AG04449 (cell line): ENCODE measurements around the gene KRTAP10-1.

Experiments used
- CTCF ChIA-PET: fragments of 350-600 bp; formaldehyde crosslinking; extraction: SDS; loops from one replicate; lab custom pipeline; 2021; ENCODE audit warnings: antibody characterized with exemption; lab: Yijun Ruan, JAX
- POLR2A ChIA-PET: fragments of 400-600, 350-600 bp; formaldehyde crosslinking; extraction: SDS; loops from one replicate; lab custom pipeline; 2020; ENCODE audit warnings: antibody characterized with exemption, inconsistent platforms; lab: Yijun Ruan, JAX
- DNase-seq: peaks from one replicate; pipeline ENCODE4 v3.0.0-alpha.2; 2010; ENCODE audit warnings: low read depth, low spot score
- H3K4me3 ChIP-seq: 2 replicates; pipeline ENCODE4 v1.5.1; 2011; ENCODE audit warnings: low read depth, mild to moderate bottlenecking, control low read depth, low read length
- TF ChIP-seq, protein P1 (sequence below): IDR thresholded peaks from one replicate; pipeline ENCODE4 v1.5.1; 2011; ENCODE audit warnings: mild to moderate bottlenecking, moderate library complexity, low read length, control low read depth, inconsistent platforms; ENCODE audit not compliant: insufficient read depth; ENCODE audit errors: missing control alignments

The KRTAP10-1 gene

DNA sequence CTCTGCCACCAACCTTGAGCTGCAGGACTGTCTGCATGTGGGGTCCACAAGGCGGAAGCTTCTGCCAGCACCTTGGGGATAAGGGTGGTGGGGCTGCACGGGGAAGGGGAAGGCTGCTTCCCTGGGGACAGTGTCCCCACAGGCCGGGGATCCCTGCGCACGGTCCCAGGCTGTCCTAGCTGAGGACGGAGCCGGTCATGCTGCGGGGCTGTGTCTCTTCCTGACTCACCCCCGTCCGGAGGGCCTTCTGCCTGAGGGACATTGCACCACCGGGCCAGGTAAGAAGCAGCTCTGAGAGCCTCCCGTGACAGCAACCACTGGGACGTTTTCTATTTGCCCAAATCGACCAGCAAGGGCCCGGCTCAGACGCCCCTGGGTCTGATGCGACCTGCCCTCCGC, 29.9 kb downstream of the KRTAP10-1 start:
- DNase-seq, result no peak
- TF ChIP-seq, protein P1, sequence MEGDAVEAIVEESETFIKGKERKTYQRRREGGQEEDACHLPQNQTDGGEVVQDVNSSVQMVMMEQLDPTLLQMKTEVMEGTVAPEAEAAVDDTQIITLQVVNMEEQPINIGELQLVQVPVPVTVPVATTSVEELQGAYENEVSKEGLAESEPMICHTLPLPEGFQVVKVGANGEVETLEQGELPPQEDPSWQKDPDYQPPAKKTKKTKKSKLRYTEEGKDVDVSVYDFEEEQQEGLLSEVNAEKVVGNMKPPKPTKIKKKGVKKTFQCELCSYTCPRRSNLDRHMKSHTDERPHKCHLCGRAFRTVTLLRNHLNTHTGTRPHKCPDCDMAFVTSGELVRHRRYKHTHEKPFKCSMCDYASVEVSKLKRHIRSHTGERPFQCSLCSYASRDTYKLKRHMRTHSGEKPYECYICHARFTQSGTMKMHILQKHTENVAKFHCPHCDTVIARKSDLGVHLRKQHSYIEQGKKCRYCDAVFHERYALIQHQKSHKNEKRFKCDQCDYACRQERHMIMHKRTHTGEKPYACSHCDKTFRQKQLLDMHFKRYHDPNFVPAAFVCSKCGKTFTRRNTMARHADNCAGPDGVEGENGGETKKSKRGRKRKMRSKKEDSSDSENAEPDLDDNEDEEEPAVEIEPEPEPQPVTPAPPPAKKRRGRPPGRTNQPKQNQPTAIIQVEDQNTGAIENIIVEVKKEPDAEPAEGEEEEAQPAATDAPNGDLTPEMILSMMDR, result no peak
- H3K4me3 ChIP-seq, result no peak overlapping the region
- CTCF ChIA-PET, result interaction anchor here (0.8 to 4.1 kb wide), 15 partner anchors 10 to 628 kb away, joined by 3 to 37 read pairs (median 4); no protein-coding TSS in a partner anchor
- POLR2A ChIA-PET, result no interaction called here

DNA sequence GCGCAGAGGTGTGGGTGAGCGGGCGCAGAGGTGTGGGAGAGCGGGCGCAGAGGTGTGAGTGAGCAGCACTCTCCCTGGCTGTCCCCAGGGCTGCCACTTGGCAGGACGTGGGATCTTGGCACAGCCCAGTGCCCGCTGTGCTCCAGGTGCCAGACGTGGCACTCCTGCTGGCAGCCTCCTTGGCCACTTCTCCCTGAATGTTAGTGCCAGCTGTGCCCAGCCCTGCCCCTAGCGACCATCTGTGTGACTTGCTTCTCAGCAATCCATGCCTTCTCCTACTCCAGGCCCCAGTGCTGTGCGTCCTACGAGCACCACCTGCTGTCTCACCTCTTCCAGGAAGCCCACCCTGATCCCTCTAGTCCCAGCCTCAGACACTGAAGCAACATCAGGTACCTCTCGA, 30.5 kb downstream of the KRTAP10-1 start:
- H3K4me3 ChIP-seq, result no peak overlapping the region
- TF ChIP-seq, protein P1, result no peak
- ChIA-PET POLR2A (no interaction called here), CTCF (interaction anchor here (0.8 to 4.1 kb wide), 10 partner anchors 11 to 628 kb away, joined by 3 to 37 read pairs (median 4); no protein-coding TSS in a partner anchor)
- no peak for DNase-seq

DNA sequence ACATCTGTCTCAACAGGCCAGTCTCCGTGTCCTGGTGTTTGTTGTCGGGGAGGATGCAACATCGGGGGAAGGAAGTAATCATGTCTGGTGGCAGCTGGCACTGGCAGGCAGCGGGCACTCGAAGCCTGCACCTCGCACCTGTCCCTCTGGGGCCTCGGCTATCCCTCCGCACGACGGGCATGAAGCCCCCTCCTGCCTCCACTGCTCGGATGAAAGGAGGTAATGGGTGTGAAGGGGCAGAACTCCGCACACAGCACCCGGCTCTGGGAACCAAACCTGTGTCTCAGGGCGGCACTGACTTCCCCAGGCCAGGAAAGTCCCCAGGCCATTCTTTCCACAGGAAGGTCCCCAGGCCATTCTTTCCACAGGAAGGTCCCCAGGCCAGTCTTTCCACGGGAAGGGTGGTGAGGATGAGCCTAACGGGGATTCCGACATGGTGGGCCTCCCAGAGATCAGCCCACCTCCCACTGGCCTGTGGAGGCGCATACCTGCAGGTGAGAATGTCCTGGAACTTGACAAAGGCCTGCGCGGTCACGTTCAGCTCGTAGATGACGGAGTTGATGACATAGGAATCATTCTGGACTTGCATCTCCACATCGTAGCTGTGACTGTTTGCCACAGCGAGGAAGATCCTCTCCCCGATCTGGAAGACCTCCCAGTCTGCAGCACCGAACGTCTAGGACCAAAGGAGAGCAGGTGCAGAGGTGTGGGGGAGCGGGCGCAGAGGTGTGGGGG, 31.1 kb downstream of the KRTAP10-1 start:
- no peak overlapping the region for H3K4me3 ChIP-seq
- TF ChIP-seq, protein P1, result no peak
- no peak for DNase-seq
- ChIA-PET CTCF (interaction anchor here (1.8 kb wide), 1 partner anchor 28 kb away, joined by 7 read pairs; no protein-coding TSS in a partner anchor), POLR2A (no interaction called here)

DNA sequence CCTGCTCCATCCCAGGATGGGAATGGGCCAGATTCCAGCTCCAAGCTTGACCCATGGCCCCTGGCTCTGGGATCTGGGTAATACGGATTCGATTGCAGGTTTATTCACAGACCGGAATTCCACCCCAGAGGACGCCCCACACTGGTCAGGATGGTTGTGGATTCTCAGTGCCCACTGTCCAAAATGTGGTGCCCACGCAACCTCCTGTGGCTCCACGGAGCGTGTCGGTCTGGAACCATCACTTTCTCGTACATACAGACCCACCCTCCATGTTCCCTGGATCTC, 31.6 kb downstream of the KRTAP10-1 start:
- no peak overlapping the region for H3K4me3 ChIP-seq
- CTCF ChIA-PET, result no interaction called here
- TF ChIP-seq, protein P1, result no peak
- no peak for DNase-seq
- POLR2A ChIA-PET, result no interaction called here

DNA sequence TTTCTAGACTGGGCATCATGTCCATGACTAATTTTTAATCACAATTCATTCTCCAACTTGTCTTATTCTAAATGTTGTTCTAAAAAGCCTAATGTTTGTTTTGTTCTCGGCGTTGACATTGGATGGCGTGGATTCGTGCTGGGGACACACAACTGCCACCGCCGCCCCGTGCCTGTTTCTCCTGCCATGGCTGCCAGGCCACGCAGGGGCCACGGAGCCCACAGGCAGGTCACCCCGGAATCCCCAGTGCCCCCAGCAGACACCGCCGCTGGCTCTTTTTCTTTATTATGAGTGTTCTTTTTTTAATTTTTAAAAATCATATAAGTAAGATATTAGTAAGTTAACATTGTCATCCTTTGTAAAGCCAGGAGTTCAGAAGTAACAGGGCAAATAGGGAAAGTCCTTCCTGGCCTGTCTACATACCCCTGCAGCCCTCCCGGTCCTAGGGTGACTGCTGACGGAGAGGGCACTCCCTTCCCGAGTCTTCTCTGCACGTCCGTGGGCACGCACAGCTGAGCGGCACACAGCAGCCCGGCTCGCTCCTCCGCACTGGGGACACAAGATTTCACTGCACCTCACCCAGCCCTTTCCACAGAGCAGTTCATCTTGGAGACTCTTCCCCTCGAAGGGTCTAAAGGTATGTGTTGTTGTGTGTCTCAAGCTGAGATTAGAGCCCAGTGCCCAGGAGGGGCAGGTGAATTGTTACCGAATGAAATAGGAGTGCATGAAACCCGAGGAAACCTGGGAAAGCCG, 32.1 kb downstream of the KRTAP10-1 start:
- ChIA-PET POLR2A (no interaction called here), CTCF (no interaction called here)
- TF ChIP-seq, protein P1, result no peak
- no peak for DNase-seq
- H3K4me3 ChIP-seq, result no peak overlapping the region
